Endothelial cell of umbilical vein (primary cell): ENCODE data around the gene BACH2. TPM values are rescaled to one million over a fixed set of nuclear protein-coding genes. Genes with fewer than 3 reads are reported as not detected.

Source experiments
- BruUV-seq: library from RNA; stranded (reverse); fragments of 400-500 nt; replicated peaks from 2 replicates; lab custom pipeline; 2021; lab: Mats Ljungman, UMichigan
- CTCF ChIA-PET: fragments of 300-600, 350-600 bp; sonication (Branson Sonifier 250); formaldehyde crosslinking; loops from one replicate; lab custom pipeline; 2021; ENCODE audit warnings: antibody characterized with exemption, inconsistent platforms; lab: Charles Lee
- POLR2A ChIA-PET: fragments of 300-600, 350-600 bp; sonication (Branson Sonifier 250); formaldehyde crosslinking; loops from one replicate; lab custom pipeline; 2021; ENCODE audit warnings: antibody characterized with exemption, inconsistent platforms; lab: Charles Lee
- DNase-seq: peaks from one replicate; pipeline ENCODE4 v3.0.0-alpha.2; 2011; ENCODE audit warnings: low read depth, low spot score
- FAIRE-seq: peaks from 2 replicates; lab custom pipeline; 2011; peaks lifted over from hg19 to GRCh38; lab: Jason Lieb, UNC
- H2AFZ ChIP-seq: 2 replicates; pipeline ENCODE4 v1.6.0; 2012; ENCODE audit warnings: low read depth, low read length, control low read depth, inconsistent platforms
- H3K27ac ChIP-seq: 2 replicates; pipeline ENCODE4 v1.5.1; 2011; ENCODE audit warnings: low read depth, mild to moderate bottlenecking, control low read depth, low read length, moderate library complexity; ENCODE audit not compliant: insufficient read depth
- H3K27me3 ChIP-seq, 2 experiments: 2 replicates each; pipeline versions ENCODE4 v1.6.0 to v1.6.1; 2011; ENCODE audit warnings: low read length in 2 of 2, mixed read lengths in 1 of 2; ENCODE audit not compliant: control insufficient read depth in 2 of 2, insufficient read depth in 2 of 2
- H3K36me3 ChIP-seq, 2 experiments: 2 replicates in 1 of 2; 3 replicates in 1 of 2; pipeline ENCODE4 v1.5.1; 2011; ENCODE audit warnings: low read length in 2 of 2, mild to moderate bottlenecking in 1 of 2, moderate library complexity in 1 of 2; ENCODE audit not compliant: control insufficient read depth in 2 of 2, insufficient read depth in 2 of 2; ENCODE audit errors: extremely low read depth in 1 of 2
- H3K4me1 ChIP-seq: 3 replicates; pipeline ENCODE4 v1.5.1; 2011; ENCODE audit warnings: mild to moderate bottlenecking, low read length; ENCODE audit not compliant: control insufficient read depth, insufficient read depth; ENCODE audit errors: extremely low read depth
- H3K4me2 ChIP-seq: 2 replicates; pipeline ENCODE4 v1.6.1; 2011; ENCODE audit warnings: low read length, control low read depth, mixed read lengths; ENCODE audit not compliant: insufficient read depth
- H3K4me3 ChIP-seq, 3 experiments: fragments of 200-600 bp in 1 of 3; sonication (generic), shearing (Covaris generic) in 1 of 3; replicated peaks in 1 of 3; 2 replicates each; pipeline ENCODE4 v1.5.1; 2011 to 2016; ENCODE audit warnings: control low read depth in 3 of 3, low read length in 3 of 3, mild to moderate bottlenecking in 2 of 3, inconsistent platforms in 1 of 3, low read depth in 1 of 3, moderate library complexity in 1 of 3; ENCODE audit not compliant: insufficient read depth in 1 of 3
- H3K79me2 ChIP-seq: 2 replicates; pipeline ENCODE4 v1.6.0; 2012; ENCODE audit warnings: low read length, inconsistent platforms; ENCODE audit not compliant: control insufficient read depth, insufficient read depth
- H3K9ac ChIP-seq: replicated peaks from 2 replicates; pipeline ENCODE3; 2011; ENCODE audit warnings: low read length, control low read depth; ENCODE audit not compliant: insufficient read depth; ENCODE audit errors: extremely low read depth
- H3K9me1 ChIP-seq: replicated peaks from 3 replicates; pipeline ENCODE4 v1.6.0; 2011; ENCODE audit warnings: mild to moderate bottlenecking, low read length; ENCODE audit not compliant: control insufficient read depth, insufficient read depth; ENCODE audit errors: extremely low read depth
- H3K9me3 ChIP-seq: replicated peaks from 2 replicates; pipeline ENCODE4 v1.5.1; 2012; ENCODE audit warnings: low read length, inconsistent platforms; ENCODE audit not compliant: control insufficient read depth, insufficient read depth
- H4K20me1 ChIP-seq: replicated peaks from 2 replicates; pipeline ENCODE3; 2011; ENCODE audit warnings: mild to moderate bottlenecking, low read length; ENCODE audit not compliant: control insufficient read depth, insufficient read depth; ENCODE audit errors: extremely low read depth
- EZH2 ChIP-seq: IDR thresholded peaks from 2 replicates; pipeline ENCODE4 v1.6.1; 2012; ENCODE audit warnings: borderline replicate concordance, low read depth, mild to moderate bottlenecking, moderate library complexity, low read length, inconsistent platforms; ENCODE audit not compliant: severe bottlenecking
- FOS ChIP-seq: IDR thresholded peaks from 2 replicates; pipeline ENCODE4 v1.6.1; 2011; ENCODE audit warnings: mild to moderate bottlenecking, low read length, moderate library complexity, borderline replicate concordance; ENCODE audit not compliant: insufficient read depth
- GATA2 ChIP-seq: IDR thresholded peaks from 2 replicates; pipeline ENCODE4 v1.7.0; 2011; ENCODE audit warnings: low read depth, mild to moderate bottlenecking, moderate library complexity, mixed read lengths, low read length; ENCODE audit not compliant: insufficient read length, insufficient read depth
- JUN ChIP-seq: IDR thresholded peaks from 2 replicates; pipeline ENCODE4 v1.6.1; 2011; ENCODE audit warnings: borderline replicate concordance, low read depth; ENCODE audit not compliant: insufficient read length, insufficient read depth
- POLR2A ChIP-seq: IDR thresholded peaks from 2 replicates; pipeline ENCODE4 v1.6.1; 2012; ENCODE audit warnings: low read depth, mild to moderate bottlenecking, control low read depth, low read length
- dilution Hi-C: fragments of 300-500 bp; cut with MboI; formaldehyde crosslinking; loops from one replicate; pipeline ENCODE4 v1.15.0; 2019; ENCODE audit warnings: low sequenced_read_pairs; ENCODE audit not compliant: extremely low pct_ligation_motif_present
- intact Hi-C: fragments of 100-400 bp; cut with micrococcal nuclease; formaldehyde crosslinking; loops from one replicate; pipeline ENCODE4 v1.10.0; 2022
- polyA plus RNA-seq, 4 experiments: library from polyadenylated mRNA; depleted of rRNA in 3 of 4; stranded (reverse) in 3 of 4; unstranded in 1 of 4; fragments of >200 nt; gene quantifications; 2 replicates each; pipeline versions ENCODE4 v1.2.1 to v1.2.3, GENCODE V29; 2011 to 2012; ENCODE audit warnings: missing spikeins in 1 of 4
- total RNA-seq: library from RNA; stranded (reverse); gene quantifications from 2 replicates; pipeline ENCODE4 v1.2.3, GENCODE V29; 2021
- TF ChIP-seq, protein P1 (sequence below), 2 donors: IDR thresholded peaks; 1 replicate in 1 of 2; 2 replicates in 1 of 2; pipeline ENCODE4 v1.5.1; 2011; ENCODE audit warnings: low read length in 2 of 2, mild to moderate bottlenecking in 2 of 2, moderate library complexity in 2 of 2, control low read depth in 1 of 2, inconsistent platforms in 1 of 2, low read depth in 1 of 2; ENCODE audit not compliant: insufficient read depth in 1 of 2; ENCODE audit errors: extremely low read depth in 1 of 2

BACH2 gene
- total and polyA plus RNA-seq, 2 donors (not counting 3 experiments of a cell fraction or from before 2014, with no cell fraction given): 1.7 to 5.6 TPM

DNA sequence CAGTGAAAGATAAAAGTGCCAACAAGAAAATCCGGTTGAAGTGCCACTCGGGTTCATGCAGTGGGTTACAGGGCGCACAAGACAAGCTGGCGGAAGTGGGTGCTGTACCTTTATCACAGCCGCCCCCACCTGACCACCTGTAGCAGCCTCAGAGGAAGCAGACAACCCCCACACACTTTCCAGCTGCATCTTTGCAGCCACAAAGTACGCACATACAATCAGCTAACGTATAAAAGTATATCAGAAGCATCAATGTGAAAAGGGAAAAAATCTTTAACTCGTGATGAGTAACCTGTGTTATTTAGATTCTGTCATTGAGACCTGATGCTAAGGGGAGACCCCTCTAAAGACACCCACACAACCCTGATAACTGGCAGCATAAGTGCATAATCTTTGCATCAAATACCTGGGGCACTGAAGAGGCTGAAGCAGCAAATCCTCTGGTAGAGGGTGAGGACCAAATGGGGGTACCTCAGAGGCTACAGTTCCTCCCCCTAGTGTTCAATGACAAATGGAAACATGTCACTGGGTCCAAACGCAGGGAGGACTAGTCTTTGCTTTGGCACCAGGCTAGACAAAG, 22.1 kb downstream of the BACH2 start:
- H3K4me1 ChIP-seq: no peaks in the 10 kb centered on the region
- no peaks in the 10 kb centered on the region for H3K36me3 ChIP-seq
- intact Hi-C loops: no loop called here
- H2AFZ ChIP-seq: no peak overlapping the region
- ChIA-PET CTCF (interaction anchor here (1.1 kb wide), 1 partner anchor 10 kb away, joined by 4 read pairs; no protein-coding TSS in a partner anchor), POLR2A (no interaction called here)
- no peak overlapping the region for H3K27ac ChIP-seq
- no peaks in the 10 kb centered on the region for H4K20me1 ChIP-seq
- BruUV-seq: no TSS peak
- TF ChIP-seq FOS (no peak), JUN (no peak)
- H3K9me1 ChIP-seq: no peaks in the 10 kb centered on the region
- no peaks in the 10 kb centered on the region for H3K79me2 ChIP-seq
- no peak overlapping the region for H3K4me2 ChIP-seq
- H3K4me3 ChIP-seq: no peak overlapping the region
- H3K9ac ChIP-seq: no peak overlapping the region
- FAIRE-seq (peak; percentile 58), DNase-seq (no peak)
- no peaks in the 10 kb centered on the region for H3K9me3 ChIP-seq
- dilution Hi-C loops: no loop called here
- peaks cover 0 to 9% of the 10 kb centered on the region in 2 experiments for H3K27me3 ChIP-seq

DNA sequence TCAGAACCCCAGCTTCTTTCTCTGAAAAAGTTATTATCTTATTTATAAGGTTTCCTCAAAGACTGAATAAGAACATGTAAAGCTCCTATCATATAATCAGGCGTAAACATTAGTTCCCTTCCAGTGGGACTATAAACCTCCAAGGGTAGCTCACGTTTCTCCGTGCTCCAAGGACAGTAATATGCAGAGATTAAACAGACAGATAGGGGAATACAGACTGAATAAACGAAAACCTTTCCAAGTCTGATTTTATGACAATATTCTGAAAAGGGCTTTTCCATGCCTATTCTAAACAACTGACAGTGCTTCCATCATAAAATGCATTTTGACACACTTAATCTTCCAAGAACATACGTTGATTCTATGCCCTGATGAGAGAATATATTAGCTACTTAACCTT, 22.8 kb downstream of the BACH2 start:
- no peak overlapping the region for H3K4me2 ChIP-seq
- H3K4me1 ChIP-seq: no peaks in the 10 kb centered on the region
- no peak overlapping the region for H3K4me3 ChIP-seq
- ChIA-PET POLR2A (no interaction called here), CTCF (interaction anchor here (0.7 to 1.4 kb wide), 4 partner anchors 10 to 333 kb away, joined by 3 to 4 read pairs (median 3); no protein-coding TSS in a partner anchor)
- H3K27ac ChIP-seq: no peak overlapping the region
- no peak for TF ChIP-seq FOS
- TF ChIP-seq, protein P1, sequence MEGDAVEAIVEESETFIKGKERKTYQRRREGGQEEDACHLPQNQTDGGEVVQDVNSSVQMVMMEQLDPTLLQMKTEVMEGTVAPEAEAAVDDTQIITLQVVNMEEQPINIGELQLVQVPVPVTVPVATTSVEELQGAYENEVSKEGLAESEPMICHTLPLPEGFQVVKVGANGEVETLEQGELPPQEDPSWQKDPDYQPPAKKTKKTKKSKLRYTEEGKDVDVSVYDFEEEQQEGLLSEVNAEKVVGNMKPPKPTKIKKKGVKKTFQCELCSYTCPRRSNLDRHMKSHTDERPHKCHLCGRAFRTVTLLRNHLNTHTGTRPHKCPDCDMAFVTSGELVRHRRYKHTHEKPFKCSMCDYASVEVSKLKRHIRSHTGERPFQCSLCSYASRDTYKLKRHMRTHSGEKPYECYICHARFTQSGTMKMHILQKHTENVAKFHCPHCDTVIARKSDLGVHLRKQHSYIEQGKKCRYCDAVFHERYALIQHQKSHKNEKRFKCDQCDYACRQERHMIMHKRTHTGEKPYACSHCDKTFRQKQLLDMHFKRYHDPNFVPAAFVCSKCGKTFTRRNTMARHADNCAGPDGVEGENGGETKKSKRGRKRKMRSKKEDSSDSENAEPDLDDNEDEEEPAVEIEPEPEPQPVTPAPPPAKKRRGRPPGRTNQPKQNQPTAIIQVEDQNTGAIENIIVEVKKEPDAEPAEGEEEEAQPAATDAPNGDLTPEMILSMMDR (IDR thresholded peaks at IDR 0.05; ENCODE audit: extremely low read depth in 1 of 2, insufficient read depth in 1 of 2, low read depth in 1 of 2, low read length in 2 of 2): no peak
- no peak for TF ChIP-seq JUN
- no peak for TF ChIP-seq EZH2
- TF ChIP-seq GATA2: no peak
- no peak for TF ChIP-seq POLR2A
- intact Hi-C loops: no loop called here
- H4K20me1 ChIP-seq: no peaks in the 10 kb centered on the region
- no peak for DNase-seq
- H2AFZ ChIP-seq: no peak overlapping the region
- dilution Hi-C loops: no loop called here
- no peak for FAIRE-seq
- H3K9ac ChIP-seq: no peak overlapping the region
- H3K36me3 ChIP-seq: no peaks in the 10 kb centered on the region
- no peaks in the 10 kb centered on the region for H3K9me3 ChIP-seq
- no peaks in the 10 kb centered on the region for H3K79me2 ChIP-seq
- no TSS peak for BruUV-seq
- H3K9me1 ChIP-seq: no peaks in the 10 kb centered on the region
- H3K27me3 ChIP-seq: peaks cover 0 to 9% of the 10 kb centered on the region in 2 experiments
